Hepatocyte (in vitro differentiated cells): ENCODE data around the gene DPF3. TPM values are rescaled to one million over a fixed set of nuclear protein-coding genes. Genes with fewer than 3 reads are reported as not detected.

Experiments
- DNase-seq: peaks from one replicate; pipeline ENCODE4 v3.0.0-alpha.2; 2016; ENCODE audit warnings: low spot score
- H2AFZ ChIP-seq: fragments of 200-600 bp; sonication (generic); 2 replicates; pipeline ENCODE4 v1.6.0; 2016; ENCODE audit warnings: antibody characterized with exemption, mild to moderate bottlenecking
- H3K27ac ChIP-seq: fragments of 200-600 bp; sonication (generic); 2 replicates; pipeline ENCODE4 v1.5.1; 2016; ENCODE audit warnings: mild to moderate bottlenecking
- H3K27me3 ChIP-seq: fragments of 200-600 bp; sonication (generic); 2 replicates; pipeline ENCODE4 v1.6.1; 2016
- H3K36me3 ChIP-seq: fragments of 200-600 bp; sonication (generic); replicated peaks from 2 replicates; pipeline ENCODE4 v1.5.1; 2016; ENCODE audit warnings: low read depth; ENCODE audit not compliant: insufficient read depth
- H3K4me1 ChIP-seq: fragments of 200-600 bp; sonication (generic); 2 replicates; pipeline ENCODE4 v1.5.1; 2016; ENCODE audit warnings: mild to moderate bottlenecking, moderate library complexity; ENCODE audit not compliant: insufficient read depth
- H3K4me2 ChIP-seq: fragments of 200-600 bp; sonication (generic); 2 replicates; pipeline ENCODE4 v1.6.0; 2016
- H3K4me3 ChIP-seq: fragments of 200-600 bp; sonication (generic); 2 replicates; pipeline ENCODE4 v1.5.1; 2016; ENCODE audit warnings: mild to moderate bottlenecking
- H3K79me2 ChIP-seq: fragments of 200-600 bp; sonication (generic); 2 replicates; pipeline ENCODE4 v1.6.0; 2017; ENCODE audit warnings: mild to moderate bottlenecking
- H3K9me2 ChIP-seq: fragments of 200-600 bp; sonication (generic); replicated peaks from 2 replicates; pipeline ENCODE4 v1.6.0; 2017; ENCODE audit warnings: mild to moderate bottlenecking; ENCODE audit not compliant: insufficient read depth
- H3K9me3 ChIP-seq: fragments of 200-600 bp; sonication (generic); 2 replicates; pipeline ENCODE4 v1.5.1; 2016; ENCODE audit warnings: low read depth, mild to moderate bottlenecking
- H4K20me1 ChIP-seq: fragments of 200-600 bp; sonication (generic); 2 replicates; pipeline ENCODE4 v1.6.0; 2016; ENCODE audit warnings: mild to moderate bottlenecking; ENCODE audit not compliant: insufficient read depth, poor library complexity, severe bottlenecking
- EZH2 ChIP-seq: fragments of 200-600 bp; sonication (generic); IDR thresholded peaks from 2 replicates; pipeline ENCODE4 v1.6.1; 2016; ENCODE audit warnings: antibody characterized with exemption, mild to moderate bottlenecking, borderline replicate concordance
- EZH2phosphoT487 ChIP-seq: fragments of 200-600 bp; sonication (generic); IDR thresholded peaks from one replicate; pipeline ENCODE4 v1.6.1; 2018; ENCODE audit warnings: antibody characterized with exemption, mild to moderate bottlenecking, low read depth, moderate library complexity; ENCODE audit not compliant: unreplicated experiment, severe bottlenecking
- WGBS: methylation state at CpG from one replicate; pipeline ENCODE4 v1.1.6; 2016; ENCODE audit warnings: low lambda C conversion rate; ENCODE audit errors: missing lambda C conversion rate; 5-methylcytosine and 5-hydroxymethylcytosine counted together
- polyA plus RNA-seq: library from polyadenylated mRNA; unstranded; fragments of >200 nt; fragmentation: Nextera tagmentation; extraction: Ambion mirVana; gene quantifications from 2 replicates; pipeline ENCODE4 v1.2.1, GENCODE V29; 2016
- total RNA-seq: library from RNA; depleted of rRNA; stranded (reverse); fragments of >200 nt; gene quantifications from 2 replicates; pipeline ENCODE4 v1.2.3, GENCODE V29; 2014
- TF ChIP-seq, protein P1 (sequence below): fragments of 200-600 bp; sonication (generic); IDR thresholded peaks from 2 replicates; pipeline ENCODE4 v1.5.1; 2016; ENCODE audit warnings: antibody characterized with exemption, mild to moderate bottlenecking; ENCODE audit not compliant: poor library complexity

DPF3 gene
- total and polyA plus RNA-seq, 2 experiments from 2014 or later, result 0.21 to 0.47 TPM

DNA sequence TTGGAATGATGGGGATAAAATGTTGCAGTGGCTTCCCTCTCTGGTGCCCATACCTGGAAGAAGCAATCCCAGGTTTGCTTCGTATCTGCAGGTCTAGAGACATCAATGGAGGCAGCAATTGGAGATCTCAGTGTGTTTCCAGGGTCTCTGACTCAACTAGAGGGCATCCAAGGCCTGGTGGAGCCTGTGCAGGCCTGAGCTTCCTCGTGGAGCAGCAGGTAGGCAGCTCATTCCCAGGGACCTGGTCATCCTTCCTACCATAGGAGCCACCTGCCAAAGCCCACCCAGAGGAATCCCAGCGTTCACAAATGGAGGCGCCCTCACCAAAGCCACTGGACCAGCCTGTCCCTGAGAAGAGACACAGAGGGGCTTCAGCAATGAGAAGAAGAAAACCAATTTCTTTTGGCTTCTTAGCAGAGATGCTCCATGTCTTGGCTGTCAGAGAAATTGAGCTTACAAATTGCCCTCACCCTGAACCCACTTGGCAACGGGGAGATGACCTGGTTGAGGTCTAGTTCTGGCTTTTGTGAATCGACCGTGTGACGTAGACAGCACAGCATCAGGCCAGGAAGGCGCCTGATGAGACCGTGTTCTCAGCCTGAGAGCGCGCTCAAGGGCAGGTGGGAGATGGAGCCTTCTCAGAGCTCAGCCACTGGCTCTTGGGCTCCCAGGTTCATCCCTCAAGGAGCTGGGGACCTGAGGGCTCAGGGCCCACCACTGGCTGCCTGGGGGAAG, 283.6 kb downstream of the DPF3 start:
- peaks cover 14% of the 10 kb centered on the region for H3K4me1 ChIP-seq
- DNase-seq, result no peak
- H3K27me3 ChIP-seq, result no peaks in the 10 kb centered on the region
- no peak overlapping the region for H3K4me3 ChIP-seq
- no peaks in the 10 kb centered on the region for H4K20me1 ChIP-seq
- H3K9me2 ChIP-seq, result no peaks in the 10 kb centered on the region
- H3K79me2 ChIP-seq, result no peaks in the 10 kb centered on the region
- no peak overlapping the region for H3K27ac ChIP-seq
- H2AFZ ChIP-seq, result no peak overlapping the region
- H3K4me2 ChIP-seq, result no peak overlapping the region
- TF ChIP-seq EZH2phosphoT487 (no peak), EZH2 (no peak)
- TF ChIP-seq, protein P1, sequence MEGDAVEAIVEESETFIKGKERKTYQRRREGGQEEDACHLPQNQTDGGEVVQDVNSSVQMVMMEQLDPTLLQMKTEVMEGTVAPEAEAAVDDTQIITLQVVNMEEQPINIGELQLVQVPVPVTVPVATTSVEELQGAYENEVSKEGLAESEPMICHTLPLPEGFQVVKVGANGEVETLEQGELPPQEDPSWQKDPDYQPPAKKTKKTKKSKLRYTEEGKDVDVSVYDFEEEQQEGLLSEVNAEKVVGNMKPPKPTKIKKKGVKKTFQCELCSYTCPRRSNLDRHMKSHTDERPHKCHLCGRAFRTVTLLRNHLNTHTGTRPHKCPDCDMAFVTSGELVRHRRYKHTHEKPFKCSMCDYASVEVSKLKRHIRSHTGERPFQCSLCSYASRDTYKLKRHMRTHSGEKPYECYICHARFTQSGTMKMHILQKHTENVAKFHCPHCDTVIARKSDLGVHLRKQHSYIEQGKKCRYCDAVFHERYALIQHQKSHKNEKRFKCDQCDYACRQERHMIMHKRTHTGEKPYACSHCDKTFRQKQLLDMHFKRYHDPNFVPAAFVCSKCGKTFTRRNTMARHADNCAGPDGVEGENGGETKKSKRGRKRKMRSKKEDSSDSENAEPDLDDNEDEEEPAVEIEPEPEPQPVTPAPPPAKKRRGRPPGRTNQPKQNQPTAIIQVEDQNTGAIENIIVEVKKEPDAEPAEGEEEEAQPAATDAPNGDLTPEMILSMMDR, result no peak
- H3K9me3 ChIP-seq, result no peaks in the 10 kb centered on the region
- no peaks in the 10 kb centered on the region for H3K36me3 ChIP-seq
- WGBS, result 93% methylated on average over 12 of the region's 12 CpGs

DNA sequence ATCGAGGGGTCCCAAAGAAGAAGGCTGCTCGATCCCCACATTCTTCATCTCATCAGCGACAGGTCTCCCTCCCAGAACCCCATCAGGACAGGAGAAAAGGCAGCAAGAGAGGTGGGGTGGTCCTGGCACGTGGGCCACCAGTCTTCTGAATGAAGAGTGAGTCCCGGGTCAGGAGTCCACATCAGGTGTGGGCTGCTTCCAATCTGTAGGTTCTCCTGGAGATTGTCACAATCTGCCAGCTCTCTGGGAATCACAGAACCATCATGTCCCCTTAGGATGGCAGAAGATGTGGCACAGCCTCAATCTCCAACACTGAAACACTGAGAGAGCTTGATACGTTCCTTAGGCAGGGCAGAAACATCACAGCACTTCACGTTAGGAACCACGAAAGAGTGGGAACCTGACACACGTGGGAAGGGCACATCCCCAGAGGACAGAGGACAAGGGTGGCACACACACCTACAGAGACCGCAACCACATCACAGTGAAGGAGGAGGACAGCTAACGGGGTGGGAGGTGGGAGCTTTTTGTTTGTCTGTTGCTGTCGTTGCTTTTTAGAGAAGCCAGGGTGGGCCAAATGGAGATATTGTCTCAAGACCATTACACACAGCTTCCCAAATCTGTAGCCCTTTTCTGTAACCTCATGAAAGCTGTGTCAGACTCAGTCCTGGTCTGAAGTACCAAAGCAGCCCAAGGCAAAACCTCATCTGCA, 284.5 kb downstream of the DPF3 start:
- peaks cover 14% of the 10 kb centered on the region for H3K4me1 ChIP-seq
- no peak overlapping the region for H3K4me2 ChIP-seq
- no peaks in the 10 kb centered on the region for H3K36me3 ChIP-seq
- WGBS, result 81% methylated on average over 12 of the region's 12 CpGs
- no peak for DNase-seq
- H3K79me2 ChIP-seq, result no peaks in the 10 kb centered on the region
- no peak overlapping the region for H2AFZ ChIP-seq
- TF ChIP-seq EZH2, result no peak
- no peak for TF ChIP-seq EZH2phosphoT487
- TF ChIP-seq, protein P1, result no peak
- no peaks in the 10 kb centered on the region for H3K9me2 ChIP-seq
- no peaks in the 10 kb centered on the region for H3K9me3 ChIP-seq
- no peak overlapping the region for H3K27ac ChIP-seq
- no peaks in the 10 kb centered on the region for H4K20me1 ChIP-seq
- no peak overlapping the region for H3K4me3 ChIP-seq
- H3K27me3 ChIP-seq, result no peaks in the 10 kb centered on the region

DNA sequence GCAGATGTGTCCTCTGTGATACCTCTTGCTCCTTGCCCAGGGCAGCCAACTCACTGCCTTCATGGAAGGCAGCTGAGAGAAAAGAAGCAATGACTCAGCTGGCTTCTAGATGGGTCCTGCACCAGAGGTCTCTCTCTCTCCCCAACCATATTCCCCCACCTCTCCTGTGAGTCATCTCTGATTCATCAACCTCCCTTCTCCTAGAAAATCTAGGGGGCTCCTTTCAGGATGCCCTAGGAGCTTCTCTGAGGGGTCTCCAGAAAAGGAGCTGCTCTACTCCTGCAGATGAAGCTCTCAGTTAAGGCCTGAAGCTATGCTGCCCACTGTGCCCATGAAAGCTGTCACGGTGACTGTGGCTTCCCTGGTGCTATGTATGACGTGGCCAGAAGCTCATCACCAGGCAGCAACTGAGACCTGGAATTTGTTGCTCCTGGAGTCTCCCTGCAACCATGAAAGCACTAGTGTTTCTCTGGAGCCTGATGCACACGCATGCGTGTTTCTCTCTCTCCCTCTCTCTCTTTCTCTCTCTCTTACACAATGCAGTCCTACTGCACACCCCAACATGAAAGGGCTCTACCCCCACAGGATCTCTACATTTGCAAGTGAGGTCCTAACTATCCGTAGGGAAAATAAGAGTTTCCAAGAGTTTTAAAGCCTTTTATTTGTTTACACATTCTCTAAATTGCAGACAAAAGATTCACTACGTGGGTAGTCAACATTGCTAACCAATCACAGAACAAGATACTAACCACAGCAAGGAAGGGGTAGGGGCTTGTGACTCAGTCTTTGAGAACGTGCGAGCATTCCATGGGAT, 285.3 kb downstream of the DPF3 start:
- Histone ChIP-seq H3K4me1 (peaks cover 14% of the 10 kb centered on the region), H3K36me3 (no peaks in the 10 kb centered on the region), H3K9me3 (no peaks in the 10 kb centered on the region), H3K4me2 (no peak overlapping the region), H3K79me2 (no peaks in the 10 kb centered on the region), H3K27me3 (no peaks in the 10 kb centered on the region), H3K4me3 (no peak overlapping the region), H3K27ac (peak overlapping the region; percentile 65), H3K9me2 (no peaks in the 10 kb centered on the region), H4K20me1 (no peaks in the 10 kb centered on the region), H2AFZ (no peak overlapping the region)
- TF ChIP-seq, protein P1, result no peak
- TF ChIP-seq EZH2 (no peak), EZH2phosphoT487 (no peak)
- 62% methylated on average over 8 of the region's 8 CpGs for WGBS
- DNase-seq, result peak; percentile 49
